SK-N-SH treated with all-trans-retinoic acid at 6 μM for 48 hours (cell line): Measurements from ENCODE around the gene KIF22.
"Not testable (repeated sequence)": the region's sequence is repeated elsewhere in the genome, so short reads cannot be mapped to it uniquely, and the experiment has no call there.

Source experiments
- ARNTL ChIP-seq: fragments of 450-650 bp; formaldehyde crosslinking; IDR thresholded peaks from 2 replicates; pipeline ENCODE4 v1.5.0; 2020; ENCODE audit warnings: low read depth, mild to moderate bottlenecking, moderate library complexity, borderline replicate concordance
- BACH2 ChIP-seq: fragments of 250-450 bp; sonication (Bioruptor Pico); IDR thresholded peaks from 2 replicates; pipeline ENCODE4 v1.9.0; 2021; ENCODE audit warnings: mild to moderate bottlenecking, borderline replicate concordance
- CSDC2 ChIP-seq: fragments of 250-450 bp; sonication (Bioruptor Pico); IDR thresholded peaks from 2 replicates; pipeline ENCODE4 v1.5.0; 2020; ENCODE audit warnings: mild to moderate bottlenecking, moderate library complexity
- ISL1 ChIP-seq: fragments of 250-450 bp; sonication (Bioruptor Pico); IDR thresholded peaks from 2 replicates; pipeline ENCODE4 v2.1.2; 2022; ENCODE audit warnings: mild to moderate bottlenecking, moderate library complexity
- OSR1 ChIP-seq: fragments of 250-450 bp; sonication (Bioruptor Pico); IDR thresholded peaks from 2 replicates; pipeline ENCODE4 v1.8.0; 2022; ENCODE audit warnings: moderate library complexity, mild to moderate bottlenecking, inconsistent platforms
- PPARA ChIP-seq: fragments of 250-450 bp; sonication (Bioruptor Pico); IDR thresholded peaks from 2 replicates; pipeline ENCODE4 v1.5.0; 2020; ENCODE audit warnings: mild to moderate bottlenecking, borderline replicate concordance
- SNAI2 ChIP-seq: fragments of 250-450 bp; sonication (Bioruptor Pico); IDR thresholded peaks from 2 replicates; pipeline ENCODE4 v1.5.0; 2020; ENCODE audit warnings: mild to moderate bottlenecking, moderate library complexity
- TOX ChIP-seq: fragments of 250-450 bp; sonication (Bioruptor Pico); IDR thresholded peaks from 2 replicates; pipeline ENCODE4 v1.8.0; 2021; ENCODE audit warnings: mild to moderate bottlenecking, moderate library complexity, borderline replicate concordance
- ZFP30 ChIP-seq: fragments of 450-650 bp; formaldehyde crosslinking; IDR thresholded peaks from 2 replicates; pipeline ENCODE4 v1.5.0; 2022; ENCODE audit warnings: mild to moderate bottlenecking, moderate library complexity
- ZNF8 ChIP-seq: fragments of 450-650 bp; formaldehyde crosslinking; IDR thresholded peaks from 2 replicates; pipeline ENCODE4 v1.5.0; 2020; ENCODE audit warnings: mild to moderate bottlenecking, moderate library complexity
- TF ChIP-seq, protein P1 (sequence below): fragments of 250-450 bp; sonication (Bioruptor Pico); IDR thresholded peaks from 2 replicates; pipeline ENCODE4 v1.5.0; 2020; ENCODE audit warnings: mild to moderate bottlenecking, moderate library complexity
- TF ChIP-seq, protein P2 (sequence below): fragments of 250-450 bp; sonication (Bioruptor Pico); IDR thresholded peaks from 2 replicates; pipeline ENCODE4 v1.8.0; 2020; ENCODE audit warnings: mild to moderate bottlenecking, moderate library complexity, borderline replicate concordance
- TF ChIP-seq, protein P3 (sequence below): fragments of 250-450 bp; sonication (Bioruptor Pico); IDR thresholded peaks from 2 replicates; pipeline ENCODE4 v1.5.1; 2021; ENCODE audit warnings: mild to moderate bottlenecking, moderate library complexity
- TF ChIP-seq, protein P4 (sequence below): fragments of 250-450 bp; sonication (Bioruptor Pico); IDR thresholded peaks from 2 replicates; pipeline ENCODE4 v1.8.0; 2021; ENCODE audit warnings: low read depth, mild to moderate bottlenecking, moderate library complexity, borderline replicate concordance

DNA sequence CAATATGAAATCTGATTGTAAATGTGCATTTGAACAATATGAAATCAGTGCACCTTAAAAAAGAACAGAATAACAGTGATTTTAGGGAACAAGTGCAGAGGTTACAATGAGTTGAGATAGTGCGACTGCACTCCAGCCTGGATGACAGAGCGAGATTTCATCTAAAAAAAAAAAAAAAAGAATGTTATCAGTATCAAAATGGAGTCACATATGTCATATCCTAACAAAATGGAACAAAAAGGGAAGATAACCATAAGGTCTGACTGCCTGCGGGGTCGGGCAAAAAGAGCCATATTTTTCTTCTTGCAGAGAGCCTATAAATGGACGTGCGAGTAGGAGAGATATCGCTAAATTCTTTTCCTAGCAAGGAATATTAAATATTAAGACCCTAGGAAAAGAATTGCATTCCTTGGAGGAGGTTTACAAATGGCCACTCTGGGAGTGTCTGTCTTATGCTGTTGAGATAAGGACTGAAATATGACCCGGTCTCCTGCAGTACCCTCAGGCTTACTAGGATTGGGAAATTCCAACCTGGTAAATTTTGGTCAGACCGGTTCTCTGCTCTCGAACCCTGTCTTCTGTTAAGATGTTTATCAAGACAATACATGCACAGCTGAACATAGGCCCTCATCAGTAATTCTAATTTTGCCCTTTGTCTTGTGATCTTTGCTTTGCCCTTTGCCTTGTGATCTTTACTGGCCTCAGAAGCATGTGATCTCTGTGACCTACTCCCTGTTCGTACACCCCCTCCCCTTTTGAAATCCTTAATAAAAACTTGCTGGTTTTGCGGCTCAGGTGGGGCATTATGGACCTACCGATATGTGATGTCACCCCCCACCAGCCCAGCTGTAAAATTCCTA is 7.2 kb upstream of the KIF22 start:
- not testable (repeated sequence) for TF ChIP-seq ZFP30; ZNF8 (CRISPR knock-in tag); TOX; CSDC2 (CRISPR knock-in tag); BACH2; ARNTL (CRISPR knock-in tag); OSR1 (CRISPR knock-in tag); SNAI2; ISL1 (CRISPR knock-in tag); PPARA (CRISPR knock-in tag)
- TF ChIP-seq, protein P1, sequence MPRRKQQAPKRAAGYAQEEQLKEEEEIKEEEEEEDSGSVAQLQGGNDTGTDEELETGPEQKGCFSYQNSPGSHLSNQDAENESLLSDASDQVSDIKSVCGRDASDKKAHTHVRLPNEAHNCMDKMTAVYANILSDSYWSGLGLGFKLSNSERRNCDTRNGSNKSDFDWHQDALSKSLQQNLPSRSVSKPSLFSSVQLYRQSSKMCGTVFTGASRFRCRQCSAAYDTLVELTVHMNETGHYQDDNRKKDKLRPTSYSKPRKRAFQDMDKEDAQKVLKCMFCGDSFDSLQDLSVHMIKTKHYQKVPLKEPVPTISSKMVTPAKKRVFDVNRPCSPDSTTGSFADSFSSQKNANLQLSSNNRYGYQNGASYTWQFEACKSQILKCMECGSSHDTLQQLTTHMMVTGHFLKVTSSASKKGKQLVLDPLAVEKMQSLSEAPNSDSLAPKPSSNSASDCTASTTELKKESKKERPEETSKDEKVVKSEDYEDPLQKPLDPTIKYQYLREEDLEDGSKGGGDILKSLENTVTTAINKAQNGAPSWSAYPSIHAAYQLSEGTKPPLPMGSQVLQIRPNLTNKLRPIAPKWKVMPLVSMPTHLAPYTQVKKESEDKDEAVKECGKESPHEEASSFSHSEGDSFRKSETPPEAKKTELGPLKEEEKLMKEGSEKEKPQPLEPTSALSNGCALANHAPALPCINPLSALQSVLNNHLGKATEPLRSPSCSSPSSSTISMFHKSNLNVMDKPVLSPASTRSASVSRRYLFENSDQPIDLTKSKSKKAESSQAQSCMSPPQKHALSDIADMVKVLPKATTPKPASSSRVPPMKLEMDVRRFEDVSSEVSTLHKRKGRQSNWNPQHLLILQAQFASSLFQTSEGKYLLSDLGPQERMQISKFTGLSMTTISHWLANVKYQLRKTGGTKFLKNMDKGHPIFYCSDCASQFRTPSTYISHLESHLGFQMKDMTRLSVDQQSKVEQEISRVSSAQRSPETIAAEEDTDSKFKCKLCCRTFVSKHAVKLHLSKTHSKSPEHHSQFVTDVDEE (CRISPR knock-in tag) = not testable (repeated sequence)
- TF ChIP-seq, protein P2, sequence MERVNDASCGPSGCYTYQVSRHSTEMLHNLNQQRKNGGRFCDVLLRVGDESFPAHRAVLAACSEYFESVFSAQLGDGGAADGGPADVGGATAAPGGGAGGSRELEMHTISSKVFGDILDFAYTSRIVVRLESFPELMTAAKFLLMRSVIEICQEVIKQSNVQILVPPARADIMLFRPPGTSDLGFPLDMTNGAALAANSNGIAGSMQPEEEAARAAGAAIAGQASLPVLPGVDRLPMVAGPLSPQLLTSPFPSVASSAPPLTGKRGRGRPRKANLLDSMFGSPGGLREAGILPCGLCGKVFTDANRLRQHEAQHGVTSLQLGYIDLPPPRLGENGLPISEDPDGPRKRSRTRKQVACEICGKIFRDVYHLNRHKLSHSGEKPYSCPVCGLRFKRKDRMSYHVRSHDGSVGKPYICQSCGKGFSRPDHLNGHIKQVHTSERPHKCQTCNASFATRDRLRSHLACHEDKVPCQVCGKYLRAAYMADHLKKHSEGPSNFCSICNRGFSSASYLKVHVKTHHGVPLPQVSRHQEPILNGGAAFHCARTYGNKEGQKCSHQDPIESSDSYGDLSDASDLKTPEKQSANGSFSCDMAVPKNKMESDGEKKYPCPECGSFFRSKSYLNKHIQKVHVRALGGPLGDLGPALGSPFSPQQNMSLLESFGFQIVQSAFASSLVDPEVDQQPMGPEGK (CRISPR knock-in tag) = not testable (repeated sequence)
- TF ChIP-seq, protein P3, sequence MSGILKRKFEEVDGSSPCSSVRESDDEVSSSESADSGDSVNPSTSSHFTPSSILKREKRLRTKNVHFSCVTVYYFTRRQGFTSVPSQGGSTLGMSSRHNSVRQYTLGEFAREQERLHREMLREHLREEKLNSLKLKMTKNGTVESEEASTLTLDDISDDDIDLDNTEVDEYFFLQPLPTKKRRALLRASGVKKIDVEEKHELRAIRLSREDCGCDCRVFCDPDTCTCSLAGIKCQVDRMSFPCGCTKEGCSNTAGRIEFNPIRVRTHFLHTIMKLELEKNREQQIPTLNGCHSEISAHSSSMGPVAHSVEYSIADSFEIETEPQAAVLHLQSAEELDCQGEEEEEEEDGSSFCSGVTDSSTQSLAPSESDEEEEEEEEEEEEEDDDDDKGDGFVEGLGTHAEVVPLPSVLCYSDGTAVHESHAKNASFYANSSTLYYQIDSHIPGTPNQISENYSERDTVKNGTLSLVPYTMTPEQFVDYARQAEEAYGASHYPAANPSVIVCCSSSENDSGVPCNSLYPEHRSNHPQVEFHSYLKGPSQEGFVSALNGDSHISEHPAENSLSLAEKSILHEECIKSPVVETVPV (CRISPR knock-in tag) = not testable (repeated sequence)
- TF ChIP-seq, protein P4, sequence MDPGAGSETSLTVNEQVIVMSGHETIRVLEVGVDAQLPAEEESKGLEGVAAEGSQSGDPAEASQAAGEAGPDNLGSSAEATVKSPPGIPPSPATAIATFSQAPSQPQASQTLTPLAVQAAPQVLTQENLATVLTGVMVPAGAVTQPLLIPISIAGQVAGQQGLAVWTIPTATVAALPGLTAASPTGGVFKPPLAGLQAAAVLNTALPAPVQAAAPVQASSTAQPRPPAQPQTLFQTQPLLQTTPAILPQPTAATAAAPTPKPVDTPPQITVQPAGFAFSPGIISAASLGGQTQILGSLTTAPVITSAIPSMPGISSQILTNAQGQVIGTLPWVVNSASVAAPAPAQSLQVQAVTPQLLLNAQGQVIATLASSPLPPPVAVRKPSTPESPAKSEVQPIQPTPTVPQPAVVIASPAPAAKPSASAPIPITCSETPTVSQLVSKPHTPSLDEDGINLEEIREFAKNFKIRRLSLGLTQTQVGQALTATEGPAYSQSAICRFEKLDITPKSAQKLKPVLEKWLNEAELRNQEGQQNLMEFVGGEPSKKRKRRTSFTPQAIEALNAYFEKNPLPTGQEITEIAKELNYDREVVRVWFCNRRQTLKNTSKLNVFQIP (CRISPR knock-in tag) = not testable (repeated sequence)
